HG03097 (cell line): ENCODE measurements around the gene PCSK4.
"Not testable (repeated sequence)": the region's sequence is repeated elsewhere in the genome, so short reads cannot be mapped to it uniquely, and the experiment has no call there.

Source experiments
- ATAC-seq: cut with Tn5 transposase; IDR thresholded peaks from one replicate; pipeline ENCODE4 v1.9.1; 2021; ENCODE audit not compliant: unreplicated experiment, low FRiP score

Gene PCSK4

GRCh38 chr19:1505991-1506881, 16.1 kb upstream of the PCSK4 start:
- no peak for ATAC-seq

GRCh38 chr19:1505012-1505411, 14.9 kb upstream of the PCSK4 start:
- ATAC-seq: no peak

DNA sequence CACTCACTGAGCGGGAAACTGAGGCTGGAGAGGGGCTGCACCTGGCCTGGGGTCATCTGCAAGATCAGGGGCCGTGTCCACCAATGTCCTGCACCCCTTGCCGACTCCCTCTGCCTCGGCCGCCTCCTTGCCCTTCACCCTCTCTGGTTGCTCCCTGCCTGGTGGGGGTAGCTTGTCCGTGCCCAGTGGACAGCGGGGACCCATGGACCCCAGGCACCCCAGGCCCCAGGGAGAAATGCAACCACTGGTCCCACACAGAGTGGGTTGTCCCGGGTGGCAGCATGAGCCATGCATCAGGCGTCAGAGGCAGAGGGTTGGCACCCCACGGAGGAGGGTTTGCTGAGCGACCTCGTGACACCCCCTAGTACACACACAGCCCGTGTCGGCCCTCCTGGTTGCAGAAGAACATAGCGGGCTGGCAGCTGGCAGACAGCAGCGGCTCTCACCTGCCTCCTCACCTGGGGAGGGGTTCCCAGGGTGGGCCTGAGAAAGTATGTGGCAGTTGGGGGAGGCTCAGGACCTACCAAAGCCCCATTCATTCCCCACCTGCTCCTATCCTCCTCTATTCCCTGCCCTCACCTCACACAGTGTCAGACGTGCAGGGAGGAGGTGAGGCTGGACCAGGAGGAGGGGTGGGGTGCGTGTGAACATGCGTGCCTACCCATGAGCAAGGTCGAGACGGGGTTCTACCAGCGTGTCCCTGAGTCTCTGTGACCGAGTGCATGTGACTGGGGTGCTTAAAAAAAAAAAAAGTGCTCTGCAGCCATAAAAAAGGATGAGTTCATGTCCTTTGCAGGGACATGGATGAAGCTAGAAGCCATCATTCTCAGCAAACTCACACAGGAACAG, 14.0 kb upstream of the PCSK4 start:
- no peak for ATAC-seq

DNA sequence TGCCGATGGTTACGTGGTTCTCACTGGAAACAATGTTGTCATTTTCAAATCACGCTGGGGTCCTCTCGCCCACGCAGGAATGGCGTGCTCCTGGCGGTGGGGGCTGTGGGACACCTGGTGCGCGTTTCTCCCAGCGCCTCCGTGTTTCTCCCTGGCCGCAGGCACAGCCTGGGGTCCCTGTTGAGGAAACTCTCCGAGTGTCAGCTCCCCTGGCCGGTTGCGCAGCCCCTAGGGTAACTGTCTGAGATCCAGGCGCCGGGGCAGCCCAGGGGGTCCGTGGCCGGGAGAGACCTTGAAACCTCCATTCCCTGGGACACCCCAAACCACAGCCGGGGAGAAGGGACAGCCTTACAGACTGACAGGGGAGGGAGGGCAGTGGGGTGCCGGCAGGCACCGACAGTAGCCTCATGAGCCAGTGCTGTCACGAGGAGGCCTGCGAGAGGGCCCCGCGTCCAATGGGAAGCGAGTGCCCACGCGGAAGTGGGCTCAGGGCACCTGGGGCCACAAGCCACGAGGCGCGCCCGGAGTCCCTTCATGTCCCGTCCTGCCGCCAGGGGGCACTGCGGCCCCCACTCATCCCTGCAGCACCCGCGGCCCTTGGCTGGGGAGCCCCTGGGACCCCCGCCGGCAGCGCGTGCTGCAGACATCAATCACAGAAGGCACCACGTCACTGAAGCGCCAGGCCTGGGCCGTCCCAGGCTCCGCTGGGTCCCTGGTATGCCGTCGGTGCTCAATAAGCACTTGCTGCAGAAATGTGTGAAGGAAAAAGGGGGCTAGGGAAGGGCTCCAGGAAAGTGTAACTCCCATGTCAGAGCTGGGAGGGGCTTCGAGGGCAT, 13.2 kb upstream of the PCSK4 start:
- ATAC-seq: no peak

DNA sequence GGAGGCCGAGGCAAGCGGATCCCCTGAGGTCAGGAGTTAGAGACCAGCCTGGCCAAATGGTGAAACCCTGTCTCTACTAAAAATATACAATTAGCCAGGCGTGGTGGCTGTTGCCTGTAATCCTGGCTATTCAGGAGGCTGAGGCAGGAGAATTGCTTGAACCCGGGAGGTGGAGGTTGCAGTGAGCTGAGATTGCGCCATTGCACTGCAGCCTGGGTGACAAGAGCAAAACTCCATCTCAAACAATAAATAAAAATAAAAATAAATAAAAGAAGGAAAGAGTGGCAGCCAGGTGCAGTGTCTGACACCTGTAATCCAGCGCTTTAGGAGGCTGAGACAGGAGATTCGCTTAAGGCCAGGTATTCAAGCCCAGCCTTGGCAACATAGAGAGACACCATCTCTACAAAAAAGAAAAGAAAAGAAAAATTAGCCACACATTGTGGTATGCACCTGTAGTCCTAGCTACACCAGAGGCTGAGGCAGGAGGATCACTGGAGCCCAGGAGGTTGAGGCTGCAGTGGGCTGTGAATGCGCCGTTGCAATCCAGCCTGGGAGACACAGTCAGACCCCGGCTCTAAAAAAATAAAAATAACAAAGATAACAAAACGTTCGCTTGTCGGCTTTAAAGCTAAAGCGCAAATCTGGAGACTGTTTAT, 12.4 kb upstream of the PCSK4 start:
- no peak for ATAC-seq

DNA sequence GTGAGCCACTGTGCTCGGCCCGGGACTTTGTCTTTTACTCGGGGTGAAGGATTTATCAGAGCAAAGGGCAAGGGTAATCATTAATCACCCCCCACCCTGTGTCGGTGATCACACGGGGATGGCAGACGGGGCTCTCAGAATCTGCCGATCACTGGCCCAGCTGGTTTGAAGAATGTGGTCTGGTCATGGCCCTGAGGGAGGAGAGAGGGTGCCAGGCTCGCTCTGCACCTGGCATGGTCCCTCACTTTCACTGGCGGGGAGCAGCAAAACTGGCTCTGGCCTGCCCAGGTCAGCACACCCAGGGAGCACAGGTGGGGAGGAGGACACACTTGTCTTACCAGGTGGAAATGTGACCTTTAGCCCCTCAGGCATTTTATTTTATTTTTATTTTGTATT, 11.0 kb upstream of the PCSK4 start:
- no peak for ATAC-seq

DNA sequence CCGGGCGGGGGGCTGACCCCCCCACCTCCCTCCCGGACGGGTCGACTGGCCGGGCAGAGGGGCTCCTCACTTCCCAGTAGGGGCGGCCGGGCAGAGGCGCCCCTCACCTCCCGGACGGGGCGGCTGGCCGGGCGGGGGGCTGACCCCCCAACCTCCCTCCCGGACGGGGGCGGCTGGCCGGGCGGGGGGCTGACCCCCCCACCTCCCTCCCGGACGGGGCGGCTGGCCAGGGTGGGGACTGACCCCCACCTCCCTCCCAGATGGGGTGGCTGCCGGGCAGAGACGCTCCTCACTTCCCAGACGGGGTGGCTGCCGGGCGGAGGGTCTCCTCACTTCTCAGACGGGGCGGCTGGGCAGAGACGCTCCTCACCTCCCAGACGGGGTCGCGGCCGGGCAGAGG, 9.1 kb upstream of the PCSK4 start:
- not testable (repeated sequence) for ATAC-seq

GRCh38 chr19:1497578-1498235, 7.6 kb upstream of the PCSK4 start:
- no peak for ATAC-seq

DNA sequence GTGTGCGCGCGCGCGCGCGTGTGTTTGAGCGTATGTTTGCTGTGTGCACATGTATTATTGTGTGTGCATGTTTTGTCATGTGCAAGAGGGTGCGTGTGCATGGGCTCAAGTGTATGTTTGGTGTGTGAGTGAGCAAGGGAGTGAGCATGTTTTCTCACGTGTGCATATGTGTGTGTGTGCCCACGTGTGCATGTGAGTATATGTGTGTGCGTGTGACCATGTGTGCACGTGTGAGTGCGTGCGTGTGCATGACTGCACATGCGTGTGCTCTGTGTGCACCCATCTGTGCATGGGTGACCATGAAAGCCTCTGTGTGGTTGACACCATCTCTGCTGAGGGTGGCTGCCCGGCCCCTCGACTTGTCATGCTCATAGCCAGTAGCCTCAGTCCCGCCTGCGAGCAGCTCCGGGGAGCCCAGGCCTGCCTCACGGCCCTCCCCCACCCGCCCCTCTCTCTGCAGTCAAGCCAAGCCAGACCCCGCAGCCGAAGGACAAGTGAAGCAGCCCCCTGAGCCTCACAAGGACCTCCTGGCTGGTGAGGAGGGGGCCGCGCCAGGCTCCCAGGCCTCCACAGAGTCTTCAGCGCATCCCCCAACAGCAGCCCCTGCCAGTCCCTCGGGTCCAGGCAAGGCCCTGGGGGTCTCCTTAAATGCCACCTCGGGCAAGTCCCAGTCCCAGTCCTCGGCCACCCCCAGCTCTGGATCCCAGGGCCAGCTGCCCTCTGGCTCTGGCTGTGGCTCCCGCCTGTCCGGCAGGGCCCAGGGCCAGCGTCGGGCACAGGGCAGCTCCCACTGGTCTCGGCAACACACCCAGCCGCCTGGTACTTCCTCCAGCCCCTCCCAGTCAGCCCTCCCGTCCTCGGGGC, 6.8 kb upstream of the PCSK4 start:
- ATAC-seq: no peak

GRCh38 chr19:1495799-1496713, 5.9 kb upstream of the PCSK4 start:
- no peak for ATAC-seq

GRCh38 chr19:1495051-1495798, 5.1 kb upstream of the PCSK4 start:
- ATAC-seq: no peak

GRCh38 chr19:1494115-1494815, 4.1 kb upstream of the PCSK4 start:
- no peak for ATAC-seq

GRCh38 chr19:1492474-1493006, 2.4 kb upstream of the PCSK4 start:
- no peak for ATAC-seq

- no peak for ATAC-seq
Observed at GRCh38 chr19:1491849-1492170, 1.7 kb upstream of the PCSK4 start.

GRCh38 chr19:1491114-1491848, 1.1 kb upstream of the PCSK4 start, which contains the start of gene REEP6:
TSS of gene REEP6 (plus strand) at chr19:1491181. CDS start at chr19:1491270, 89 bp downstream.
- no peak for ATAC-seq
